ENCODE measurements around the gene RAB13. TPM values are rescaled to one million over a fixed set of nuclear protein-coding genes. Genes with fewer than 3 reads are reported as not detected.
"Not testable (repeated sequence)": the region's sequence is repeated elsewhere in the genome, so short reads cannot be mapped to it uniquely, and the experiment has no call there.

RAB13 gene
- total RNA-seq, 1 experiment from 2014 or later: 18.3 TPM

DNA sequence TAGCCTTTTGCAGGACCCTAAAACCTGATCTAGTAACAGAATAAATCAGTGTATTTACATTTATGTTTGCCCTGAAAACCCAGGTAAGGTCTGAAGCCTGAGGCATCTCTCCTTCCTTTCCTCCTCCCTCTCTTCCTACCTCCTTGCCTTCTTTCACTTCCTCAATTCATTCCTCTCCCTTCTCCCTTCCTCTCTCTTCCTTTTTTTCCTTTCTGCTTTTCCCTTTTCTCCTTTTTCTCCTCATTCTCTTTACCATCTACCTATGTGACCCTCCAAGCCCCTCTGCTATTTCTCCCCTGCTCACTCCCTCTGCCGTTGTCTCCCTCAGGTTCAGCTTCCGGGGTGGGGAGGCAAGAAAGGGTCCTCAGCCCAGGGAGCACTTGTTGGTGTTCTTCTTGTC lies 4.4 kb downstream of the RAB13 start:
- DNase-seq (ENCODE audit: low read depth); in situ Hi-C loops (cut with HindIII; ENCODE audit: low pct_unique_long_range_greater_than_20kb, low sequenced_read_pairs): not testable (repeated sequence)

DNA sequence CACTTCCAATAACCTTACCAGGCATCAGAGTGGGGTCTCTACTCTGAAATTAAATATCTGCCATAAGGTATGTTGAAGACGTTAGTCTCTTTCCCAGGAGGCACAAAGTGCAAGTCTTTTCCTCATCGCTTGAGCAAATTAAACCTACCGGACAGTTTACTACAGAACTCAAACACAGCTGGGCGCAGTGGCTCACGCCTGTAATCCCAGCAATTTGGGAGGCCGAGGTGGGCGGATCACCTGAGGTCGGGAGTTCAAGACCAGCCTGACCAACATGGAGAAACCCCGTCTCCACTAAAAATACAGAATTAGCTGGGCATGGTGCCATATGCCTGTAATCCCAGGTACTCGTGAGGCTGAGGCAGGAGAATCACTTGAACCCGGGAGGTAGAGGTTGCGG lies 7.0 kb downstream of the RAB13 start:
- in situ Hi-C loops (cut with HindIII; ENCODE audit: low pct_unique_long_range_greater_than_20kb, low sequenced_read_pairs); DNase-seq (ENCODE audit: low read depth): not testable (repeated sequence)

GRCh38 chr1:153978274-153978909 lies 7.7 kb downstream of the RAB13 start:
- no peak for DNase-seq (ENCODE audit: low read depth)
- in situ Hi-C loops (cut with HindIII; ENCODE audit: low pct_unique_long_range_greater_than_20kb, low sequenced_read_pairs): no loop called here

DNA sequence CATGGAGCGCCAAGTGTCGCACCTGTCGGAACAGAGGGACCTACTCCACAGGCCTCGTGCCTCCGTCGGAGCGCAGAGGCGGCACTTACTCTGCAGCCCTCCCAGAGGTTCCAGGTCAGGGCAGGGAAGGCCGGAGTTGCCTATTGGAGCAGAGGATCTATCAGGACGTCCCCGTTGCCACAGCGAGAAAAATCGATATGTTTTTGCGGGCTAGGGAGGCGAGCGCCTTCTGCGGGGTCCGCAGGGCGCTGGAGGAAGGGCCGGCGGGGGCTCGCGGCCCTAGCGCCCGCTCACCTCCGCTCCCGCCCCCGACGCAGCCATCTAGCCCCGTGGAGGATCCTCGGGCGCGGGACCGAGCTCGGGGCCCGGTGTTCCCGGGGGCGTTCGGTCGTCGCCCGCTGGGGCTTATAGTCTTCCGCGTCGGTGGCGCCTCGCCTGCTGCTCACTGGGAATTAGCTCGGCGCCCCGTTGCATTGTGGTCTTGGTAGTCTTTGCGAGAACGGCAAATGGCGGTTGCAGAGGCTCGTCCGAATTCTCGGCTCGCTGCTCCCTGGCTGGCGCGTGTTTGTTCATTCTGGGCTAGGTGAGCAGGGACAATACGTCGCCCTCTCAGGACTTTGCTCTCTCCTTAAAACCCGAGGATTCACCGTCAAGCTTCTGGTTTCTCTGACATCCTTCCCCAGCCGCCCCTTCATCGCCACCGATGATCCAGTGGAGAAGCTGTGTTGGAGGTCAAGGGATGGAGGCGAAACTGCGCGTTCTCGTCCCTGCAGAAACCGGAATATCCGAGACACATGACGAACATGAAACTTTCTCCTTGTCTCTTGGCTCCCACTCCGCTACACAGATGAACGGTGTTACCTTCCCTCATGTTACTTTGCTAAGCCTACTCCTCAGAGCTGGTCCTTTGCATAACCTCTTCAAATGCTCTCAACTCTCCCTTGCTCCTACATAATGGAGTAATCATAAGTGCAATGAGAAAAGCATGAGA lies 8.6 kb downstream of the RAB13 start, which contains the start of gene JTB:
JTB (minus strand) TSS at position 425 of the 991 bp plus-strand sequence; CDS start at position 3, 422 bp downstream.
- DNase-seq (ENCODE audit: low read depth): peak; percentile 71
- in situ Hi-C loops (cut with HindIII; ENCODE audit: low pct_unique_long_range_greater_than_20kb, low sequenced_read_pairs): no loop called here

GRCh38 chr1:153976819-153977249 lies 9.3 kb downstream of the RAB13 start:
- DNase-seq (ENCODE audit: low read depth): no peak
- in situ Hi-C loops (cut with HindIII; ENCODE audit: low pct_unique_long_range_greater_than_20kb, low sequenced_read_pairs): no loop called here

DNA sequence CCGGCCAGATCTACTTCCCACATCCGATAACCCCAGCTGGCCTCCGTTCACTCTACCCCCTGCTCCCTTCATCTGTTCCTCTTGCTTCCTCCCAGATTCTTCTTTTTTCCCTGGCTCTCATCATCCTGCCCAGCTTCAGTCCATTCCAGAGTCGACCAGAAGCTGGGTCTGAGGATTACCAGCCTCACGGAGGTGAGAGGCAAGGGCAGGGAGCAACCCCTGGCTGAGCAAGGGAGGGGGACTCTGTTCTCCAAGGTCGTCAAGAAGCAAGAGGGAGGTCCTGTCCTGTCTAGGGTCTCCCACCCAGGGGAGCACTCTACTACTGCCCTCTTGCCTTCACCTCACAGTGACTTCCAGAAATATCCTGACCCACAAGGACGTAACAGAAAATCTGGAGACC lies 12.6 kb downstream of the RAB13 start:
- in situ Hi-C loops (cut with HindIII; ENCODE audit: low pct_unique_long_range_greater_than_20kb, low sequenced_read_pairs): no loop called here
- DNase-seq (ENCODE audit: low read depth): no peak

DNA sequence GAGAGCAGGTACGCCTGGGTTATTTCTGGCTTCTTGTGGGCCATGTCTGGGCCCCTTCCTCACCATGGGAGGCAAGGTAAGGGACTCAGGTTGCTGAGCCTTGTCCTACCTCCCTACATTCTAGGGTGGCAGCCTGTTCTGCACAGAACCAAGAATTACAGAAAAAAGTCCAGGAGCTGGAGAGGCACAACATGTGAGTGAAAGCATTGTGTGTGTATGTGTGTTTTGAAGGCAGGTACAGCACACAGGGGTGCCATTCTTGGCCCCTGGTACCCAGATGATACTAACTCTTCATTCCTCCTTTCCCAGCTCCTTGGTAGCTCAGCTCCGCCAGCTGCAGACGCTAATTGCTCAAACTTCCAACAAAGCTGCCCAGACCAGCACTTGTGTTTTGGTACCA lies 13.1 kb downstream of the RAB13 start:
- in situ Hi-C loops (cut with HindIII; ENCODE audit: low pct_unique_long_range_greater_than_20kb, low sequenced_read_pairs): no loop called here
- DNase-seq (ENCODE audit: low read depth): no peak

DNA sequence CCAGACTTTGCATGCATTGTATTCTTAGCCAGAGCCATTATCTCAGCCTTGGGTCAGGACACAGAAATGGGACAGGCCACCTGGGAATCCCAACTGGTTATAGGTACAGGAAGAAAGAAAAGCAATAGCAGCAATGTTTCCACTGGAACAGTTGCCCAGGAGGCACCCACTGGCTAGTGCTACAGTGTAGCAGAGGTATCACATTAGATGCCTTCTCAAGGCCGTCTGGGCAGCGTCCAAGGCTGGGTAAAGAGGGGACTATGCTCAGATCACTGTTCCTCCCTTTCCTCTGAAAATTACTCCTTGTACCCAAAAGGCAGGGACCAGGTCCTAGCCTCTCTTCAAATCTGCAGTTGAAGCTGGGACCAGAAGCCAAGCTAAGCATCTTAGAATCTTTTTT lies 15.8 kb downstream of the RAB13 start:
- DNase-seq (ENCODE audit: low read depth): no peak
- in situ Hi-C loops (cut with HindIII; ENCODE audit: low pct_unique_long_range_greater_than_20kb, low sequenced_read_pairs): no loop called here

GRCh38 chr1:153968972-153969371 lies 17.2 kb downstream of the RAB13 start:
- no peak for DNase-seq (ENCODE audit: low read depth)
- in situ Hi-C loops (cut with HindIII; ENCODE audit: low pct_unique_long_range_greater_than_20kb, low sequenced_read_pairs): no loop called here

DNA sequence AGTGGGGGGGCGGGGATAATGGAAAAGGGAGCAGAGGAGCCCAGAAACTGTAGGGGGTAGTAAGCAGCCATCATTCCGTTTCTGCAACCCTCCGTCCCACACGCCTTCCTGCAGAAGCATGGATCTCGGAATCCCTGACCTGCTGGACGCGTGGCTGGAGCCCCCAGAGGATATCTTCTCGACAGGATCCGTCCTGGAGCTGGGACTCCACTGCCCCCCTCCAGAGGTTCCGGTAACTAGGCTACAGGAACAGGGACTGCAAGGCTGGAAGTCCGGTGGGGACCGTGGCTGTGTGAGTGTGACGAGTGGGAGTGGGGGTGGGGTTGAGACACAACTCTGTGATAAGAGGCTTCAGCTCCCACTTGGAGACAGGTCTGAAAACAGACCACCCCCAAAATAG lies 17.7 kb downstream of the RAB13 start:
- in situ Hi-C loops (cut with HindIII; ENCODE audit: low pct_unique_long_range_greater_than_20kb, low sequenced_read_pairs): no loop called here
- no peak for DNase-seq (ENCODE audit: low read depth)

DNA sequence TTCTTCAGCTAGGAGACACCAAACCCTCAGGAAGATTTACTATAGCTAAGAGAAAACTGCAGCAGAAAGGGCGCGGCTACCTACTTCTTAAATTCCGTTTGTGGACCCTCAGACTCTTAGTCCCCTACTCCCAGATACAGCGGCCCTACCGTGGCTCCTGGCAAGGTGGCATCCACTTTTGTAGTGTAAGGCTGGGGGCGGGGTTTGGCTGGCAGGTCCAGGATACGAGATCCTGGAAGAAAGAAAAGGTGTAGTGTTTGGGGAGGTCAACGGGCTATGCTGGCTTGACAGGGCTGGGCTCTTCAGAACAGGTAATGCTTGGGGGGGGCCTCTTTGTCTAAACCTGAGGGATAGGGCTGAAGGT lies 18.2 kb downstream of the RAB13 start:
- in situ Hi-C loops (cut with HindIII; ENCODE audit: low pct_unique_long_range_greater_than_20kb, low sequenced_read_pairs): no loop called here

GRCh38 chr1:153967107-153967999 lies 18.8 kb downstream of the RAB13 start, which contains the start of gene CREB3L4:
Gene CREB3L4 (plus strand): TSS chr1:153967902. CDS start chr1:153968526, 624 bp downstream.
- DNase-seq (ENCODE audit: low read depth): peak; percentile 97
- in situ Hi-C loops (cut with HindIII; ENCODE audit: low pct_unique_long_range_greater_than_20kb, low sequenced_read_pairs): no loop called here

More for the DNA sequence above, 18.2 kb downstream of the RAB13 start:
- DNase-seq (ENCODE audit: low read depth): no peak

GRCh38 chr1:153963850-153964331 lies 22.2 kb downstream of the RAB13 start:
- in situ Hi-C loops (cut with HindIII; ENCODE audit: low pct_unique_long_range_greater_than_20kb, low sequenced_read_pairs): no loop called here
- DNase-seq (ENCODE audit: low read depth): no peak

GRCh38 chr1:153963030-153963849 lies 22.9 kb downstream of the RAB13 start, which contains the start of gene SLC39A1:
Gene SLC39A1 (minus strand): TSS chr1:153963537. CDS start chr1:153962715, 822 bp downstream.
- DNase-seq (ENCODE audit: low read depth): peak; percentile 96
- in situ Hi-C loops (cut with HindIII; ENCODE audit: low pct_unique_long_range_greater_than_20kb, low sequenced_read_pairs): no loop called here

DNA sequence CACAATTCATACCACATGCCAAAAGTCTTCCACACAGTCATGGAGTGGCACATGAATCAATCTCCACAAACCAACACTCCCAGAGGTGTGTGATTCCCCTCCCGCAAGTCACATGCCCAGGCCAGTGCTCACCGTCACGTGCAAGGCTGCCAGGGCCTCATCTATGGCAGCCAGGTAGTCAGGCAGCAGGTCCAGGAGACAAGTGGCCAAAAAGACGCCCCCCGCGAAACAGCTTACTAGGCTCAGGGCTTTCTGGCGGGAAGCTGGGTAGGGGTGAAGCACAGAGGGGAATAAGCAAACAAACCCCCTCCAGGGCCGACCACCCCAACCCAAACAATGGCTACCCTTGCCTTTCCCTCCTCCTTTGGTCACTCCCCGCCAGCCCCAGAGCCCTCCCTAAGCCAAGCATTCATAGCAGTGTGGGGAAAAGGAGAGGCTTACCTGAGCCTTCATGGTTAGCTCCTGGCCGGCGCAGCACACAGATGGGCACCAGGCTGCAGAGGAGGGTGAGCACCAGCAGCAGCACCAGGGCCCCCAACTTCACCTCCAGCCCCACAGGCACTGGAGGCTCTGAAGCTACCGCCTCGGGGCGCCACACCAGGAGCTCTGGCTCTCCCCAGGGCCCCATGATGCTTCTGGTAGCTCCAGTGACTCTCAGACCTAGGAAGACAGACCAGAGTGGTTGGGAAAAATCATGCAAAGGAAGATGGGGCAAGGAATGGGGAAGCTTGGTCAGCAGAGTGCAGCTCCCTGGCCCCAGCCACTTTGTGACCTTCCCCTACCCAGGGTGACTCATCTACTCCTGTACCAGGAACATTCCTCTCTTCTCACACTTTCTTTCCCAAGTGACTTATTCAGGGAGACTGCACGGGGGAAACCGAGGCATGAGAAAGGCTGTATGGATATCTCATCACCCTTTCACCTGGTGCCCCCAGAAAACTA lies 23.8 kb downstream of the RAB13 start:
- in situ Hi-C loops (cut with HindIII; ENCODE audit: low pct_unique_long_range_greater_than_20kb, low sequenced_read_pairs): no loop called here
- DNase-seq (ENCODE audit: low read depth): peak; percentile 55

- in situ Hi-C loops (cut with HindIII; ENCODE audit: low pct_unique_long_range_greater_than_20kb, low sequenced_read_pairs): no loop called here
- no peak for DNase-seq (ENCODE audit: low read depth)
Measured at GRCh38 chr1:153961421-153961820, 24.7 kb downstream of the RAB13 start.
